AG04450 (cell line): ENCODE results near the gene AMBP. TPM values are rescaled to one million over a fixed set of nuclear protein-coding genes. Genes with fewer than 3 reads are reported as not detected.
"Not testable (repeated sequence)": the region's sequence is repeated elsewhere in the genome, so short reads cannot be mapped to it uniquely, and the experiment has no call there.

Source experiments
- CTCF ChIA-PET: fragments of 300-600, 350-600 bp; formaldehyde crosslinking; extraction: SDS; loops from one replicate; lab custom pipeline; 2022; ENCODE audit warnings: antibody characterized with exemption, inconsistent platforms; lab: Charles Lee
- POLR2A ChIA-PET: fragments of 350-600 bp; formaldehyde crosslinking; extraction: SDS; loops from one replicate; lab custom pipeline; 2021; ENCODE audit warnings: antibody characterized with exemption, inconsistent platforms; lab: Yijun Ruan, JAX
- DNase-seq: peaks from one replicate; pipeline ENCODE4 v3.0.0-alpha.2; 2011; ENCODE audit warnings: low read depth, low spot score
- H3K27ac ChIP-seq: one replicate; pipeline ENCODE4 v1.5.1; 2012; ENCODE audit warnings: low read depth, low read length, control low read depth
- H3K27me3 ChIP-seq: one replicate; pipeline ENCODE4 v1.6.0; 2012; ENCODE audit warnings: low read length; ENCODE audit not compliant: control insufficient read depth, insufficient read depth
- H3K4me3 ChIP-seq: 2 replicates; pipeline ENCODE4 v1.5.1; 2011; ENCODE audit warnings: mild to moderate bottlenecking, low read depth, low read length, control low read depth
- H3K9me3 ChIP-seq: 2 replicates; pipeline ENCODE4 v1.5.1; 2012; ENCODE audit warnings: low read length; ENCODE audit not compliant: control insufficient read depth, insufficient read depth
- CTCF ChIP-seq: IDR thresholded peaks from 2 replicates; pipeline ENCODE4 v1.5.1; 2011; ENCODE audit warnings: low read depth, low read length, control low read depth, inconsistent platforms
- polyA plus RNA-seq: library from polyadenylated mRNA; depleted of rRNA; stranded (reverse); fragments of >200 nt; gene quantifications from 2 replicates; pipeline ENCODE4 v1.2.3, GENCODE V29; 2011

AMBP gene
- polyA plus RNA-seq, 1 experiment: 0.74 TPM

GRCh38 chr9:114048533-114049415 lies 29.3 kb downstream of the AMBP start:
- CTCF ChIA-PET: interaction anchor here (0.9 to 1.2 kb wide), 2 partner anchors 34 to 172 kb away, joined by 3 read pairs; no protein-coding TSS in a partner anchor
- TF ChIP-seq CTCF: no peak

GRCh38 chr9:114047717-114048116 lies 30.4 kb downstream of the AMBP start:
- no peaks in the 10 kb centered on the region for H3K27me3 ChIP-seq
- no peaks in the 10 kb centered on the region; the same call in 1 of the 2 replicates for H3K9me3 ChIP-seq
- POLR2A ChIA-PET: no interaction called here
- H3K27ac ChIP-seq: no peak overlapping the region
- H3K4me3 ChIP-seq: no peak overlapping the region
- CTCF ChIA-PET: interaction anchor here (0.8 to 1.0 kb wide), 4 partner anchors 10 to 312 kb away, joined by 3 to 6 read pairs (median 4); no protein-coding TSS in a partner anchor
- DNase-seq: no peak
- TF ChIP-seq CTCF: peak; percentile 40

More at GRCh38 chr9:114048533-114049415, 29.3 kb downstream of the AMBP start:
- Histone ChIP-seq H3K27me3 (no peaks in the 10 kb centered on the region), H3K27ac (no peak overlapping the region), H3K4me3 (no peak overlapping the region), H3K9me3 (no peaks in the 10 kb centered on the region; the same call in 1 of the 2 replicates)
- POLR2A ChIA-PET: no interaction called here
- no peak for DNase-seq

GRCh38 chr9:114046875-114047274 lies 31.2 kb downstream of the AMBP start:
- no peak for DNase-seq
- Histone ChIP-seq H3K27me3 (no peaks in the 10 kb centered on the region), H3K27ac (no peak overlapping the region), H3K4me3 (no peak overlapping the region), H3K9me3 (no peaks in the 10 kb centered on the region; the same call in 1 of the 2 replicates)
- POLR2A ChIA-PET: no interaction called here
- TF ChIP-seq CTCF: no peak
- CTCF ChIA-PET: interaction anchor here (0.6 to 1.0 kb wide), 5 partner anchors 10 to 312 kb away, joined by 3 to 6 read pairs (median 4); no protein-coding TSS in a partner anchor

GRCh38 chr9:114046237-114046755 lies 31.8 kb downstream of the AMBP start:
- Histone ChIP-seq H3K9me3 (no peaks in the 10 kb centered on the region; the same call in 1 of the 2 replicates), H3K27ac (no peak overlapping the region), H3K4me3 (no peak overlapping the region), H3K27me3 (no peaks in the 10 kb centered on the region)
- TF ChIP-seq CTCF: no peak
- CTCF ChIA-PET: interaction anchor here (0.8 to 1.8 kb wide), 2 partner anchors 198 to 239 kb away, joined by 5 read pairs; no protein-coding TSS in a partner anchor
- POLR2A ChIA-PET: no interaction called here
- DNase-seq: no peak

GRCh38 chr9:114043660-114044059 lies 34.4 kb downstream of the AMBP start:
- POLR2A ChIA-PET: not testable (repeated sequence)

More at GRCh38 chr9:114043660-114044059, 34.4 kb downstream of the AMBP start:
- CTCF ChIA-PET, H3K27ac ChIP-seq, H3K4me3 ChIP-seq, H3K27me3 ChIP-seq, DNase-seq, H3K9me3 ChIP-seq: not testable (repeated sequence)
